ENCODE results near the gene PAPPA2. TPM values are rescaled to one million over a fixed set of nuclear protein-coding genes. Genes with fewer than 3 reads are reported as not detected.

The PAPPA2 gene
- total RNA-seq, 1 experiment from 2014 or later = 0.81 TPM

- peaks cover 5% of the 10 kb centered on the region for H3K4me1 ChIP-seq (ENCODE audit: insufficient read depth, low read length)
- no peaks in the 10 kb centered on the region for H3K79me1 ChIP-seq (ENCODE audit: insufficient read depth, low read depth, low read length, poor library complexity, severe bottlenecking)
- no peak overlapping the region for H3K4ac ChIP-seq (ENCODE audit: low read depth, low read length)
- H3K14ac ChIP-seq (ENCODE audit: insufficient read depth, low read length) = no peak overlapping the region
- H3K9me3 Mint-ChIP-seq = peaks cover 0 to 2% of the 10 kb centered on the region in 2 experiments; a peak in 2 of 5 replicates
- no peak for TF ChIP-seq CTCF (conservative IDR thresholded peaks at IDR 0.05)
- no peaks in the 10 kb centered on the region for H3K79me2 ChIP-seq (ENCODE audit: insufficient read depth, low read length)
- H4K5ac ChIP-seq (ENCODE audit: insufficient read length, low read depth, low read length) = no peak overlapping the region
- no peak for DNase-seq
- H3K27me3 Mint-ChIP-seq (ENCODE audit: low read depth) = no peaks in the 10 kb centered on the region
- no peaks in the 10 kb centered on the region for H3K9me3 ChIP-seq (ENCODE audit: control insufficient read depth, low read depth, low read length)
- no peak overlapping the region for H4K8ac ChIP-seq (replicated peaks; ENCODE audit: insufficient read length, low read depth, low read length)
- no peaks in the 10 kb centered on the region for H3K36me3 Mint-ChIP-seq (ENCODE audit: insufficient read depth in 1 of 3, low read depth in 3 of 3)
- no peak overlapping the region; a peak in 2 of 7 replicates for H3K27ac Mint-ChIP-seq
- H4K20me1 ChIP-seq (ENCODE audit: control insufficient read depth, insufficient read depth, insufficient read length) = no peaks in the 10 kb centered on the region
- H2BK5ac ChIP-seq (ENCODE audit: insufficient read length, low read length) = no peak overlapping the region
- no peak overlapping the region for H3K23ac ChIP-seq (ENCODE audit: insufficient read length, low read depth, low read length)
- peaks cover 15 to 23% of the 10 kb centered on the region in 2 experiments for H3K4me1 Mint-ChIP-seq
- H2BK12ac ChIP-seq (ENCODE audit: insufficient read length, low read depth, low read length) = no peak overlapping the region
- no peak overlapping the region for H3K9ac ChIP-seq (ENCODE audit: extremely low read depth, insufficient read length, low read length)
- no peak overlapping the region for H2AK5ac ChIP-seq (ENCODE audit: insufficient read length, low read length)
- WGBS (ENCODE audit: extremely low coverage, insufficient read length, low lambda C conversion rate) = no CpG with 5 or more reads among the region's 4 CpGs
- no peak overlapping the region for H3T11ph ChIP-seq (ENCODE audit: low read length)
- no peak overlapping the region for H2AFZ ChIP-seq (ENCODE audit: low read length)
- H3K18ac ChIP-seq (ENCODE audit: insufficient read length, low read depth, low read length) = no peak overlapping the region
- no peak overlapping the region for H3K4me3 Mint-ChIP-seq
- H2BK15ac ChIP-seq (ENCODE audit: low read depth, low read length) = no peak overlapping the region
- H4K91ac ChIP-seq (ENCODE audit: insufficient read length, low read depth, low read length) = no peak overlapping the region
- H3K4me2 ChIP-seq (ENCODE audit: insufficient read depth, insufficient read length, low read length) = no peak overlapping the region
- H3K27me3 ChIP-seq (ENCODE audit: insufficient read depth, low read length) = no peaks in the 10 kb centered on the region
- H3K23me2 ChIP-seq (ENCODE audit: insufficient read length, low read depth, low read length, poor library complexity, severe bottlenecking) = no peaks in the 10 kb centered on the region
- H2BK120ac ChIP-seq (ENCODE audit: low read depth, low read length, poor library complexity, severe bottlenecking) = no peak overlapping the region
- H2BK20ac ChIP-seq (ENCODE audit: low read depth, low read length, poor library complexity, severe bottlenecking) = no peak overlapping the region
- no peak overlapping the region for H3K56ac ChIP-seq (ENCODE audit: insufficient read length, low read depth, low read length)
- H3K27ac ChIP-seq (ENCODE audit: insufficient read length, low read depth, low read length) = no peak overlapping the region
These were observed 348.7 kb downstream of the PAPPA2 start for GRCh38 chr1:176811511-176812288.
